Upper lobe of left lung (tissue), 4 donors: ENCODE data around the gene DISC1.

ENCODE experiments used
- EP300 ChIP-seq, 4 donors: sonication (generic); formaldehyde crosslinking; IDR thresholded peaks; one replicate each; pipeline ENCODE4 v1.5.1; 2017; ENCODE audit warnings: antibody characterized with exemption in 4 of 4, control low read depth in 2 of 4
- POLR2A ChIP-seq, 4 donors: fragments of 450-650 bp; IDR thresholded peaks; one replicate each; pipeline ENCODE4 v1.5.1; 2016 to 2017; ENCODE audit warnings: antibody characterized with exemption in 4 of 4, mild to moderate bottlenecking in 2 of 4
- POLR2AphosphoS5 ChIP-seq, 2 donors: sonication (generic); formaldehyde crosslinking; IDR thresholded peaks; one replicate each; pipeline ENCODE4 v1.5.1; 2017; ENCODE audit warnings: antibody characterized with exemption in 2 of 2
- TF ChIP-seq, protein P1 (sequence below), 6 experiments: fragments of 450-650 bp in 4 of 6; fragments of 200-600 bp in 2 of 6; sonication (generic) in 2 of 6; IDR thresholded peaks; one replicate each; pipeline ENCODE4 v1.5.1; 2016 to 2019; ENCODE audit warnings: antibody characterized with exemption in 6 of 6

DNA sequence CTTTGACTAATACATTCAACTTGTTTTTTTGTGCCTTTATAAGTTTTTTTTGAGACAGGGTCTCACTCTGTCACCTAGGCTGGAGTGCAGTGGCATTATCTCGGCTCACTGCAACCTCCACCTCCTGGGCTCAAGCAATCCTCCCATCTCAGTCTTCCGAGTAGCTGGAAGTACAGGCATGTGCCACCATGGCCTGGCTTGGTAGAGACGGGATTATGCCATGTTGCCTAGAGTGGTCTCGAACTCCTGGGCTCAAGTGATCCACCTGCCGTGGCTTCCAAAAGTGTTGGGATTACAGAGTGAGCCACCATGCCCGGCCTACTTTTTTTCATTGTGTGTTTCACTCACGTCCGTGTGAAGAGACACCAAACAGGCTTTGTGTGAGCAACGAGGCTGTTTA lies 202.7 kb downstream of the DISC1 start:
- TF ChIP-seq, protein P1, sequence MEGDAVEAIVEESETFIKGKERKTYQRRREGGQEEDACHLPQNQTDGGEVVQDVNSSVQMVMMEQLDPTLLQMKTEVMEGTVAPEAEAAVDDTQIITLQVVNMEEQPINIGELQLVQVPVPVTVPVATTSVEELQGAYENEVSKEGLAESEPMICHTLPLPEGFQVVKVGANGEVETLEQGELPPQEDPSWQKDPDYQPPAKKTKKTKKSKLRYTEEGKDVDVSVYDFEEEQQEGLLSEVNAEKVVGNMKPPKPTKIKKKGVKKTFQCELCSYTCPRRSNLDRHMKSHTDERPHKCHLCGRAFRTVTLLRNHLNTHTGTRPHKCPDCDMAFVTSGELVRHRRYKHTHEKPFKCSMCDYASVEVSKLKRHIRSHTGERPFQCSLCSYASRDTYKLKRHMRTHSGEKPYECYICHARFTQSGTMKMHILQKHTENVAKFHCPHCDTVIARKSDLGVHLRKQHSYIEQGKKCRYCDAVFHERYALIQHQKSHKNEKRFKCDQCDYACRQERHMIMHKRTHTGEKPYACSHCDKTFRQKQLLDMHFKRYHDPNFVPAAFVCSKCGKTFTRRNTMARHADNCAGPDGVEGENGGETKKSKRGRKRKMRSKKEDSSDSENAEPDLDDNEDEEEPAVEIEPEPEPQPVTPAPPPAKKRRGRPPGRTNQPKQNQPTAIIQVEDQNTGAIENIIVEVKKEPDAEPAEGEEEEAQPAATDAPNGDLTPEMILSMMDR (IDR thresholded peaks at IDR 0.05), result no peak
- TF ChIP-seq POLR2A (IDR thresholded peaks at IDR 0.05) (no peak), POLR2AphosphoS5 (IDR thresholded peaks at IDR 0.05) (no peak), EP300 (IDR thresholded peaks at IDR 0.05) (no peak)
